ENCODE measurements around the gene TFCP2L1. TPM values are rescaled to one million over a fixed set of nuclear protein-coding genes. Genes with fewer than 3 reads are reported as not detected.
A peak's percentile ranks its signal among the peaks of the same experiment; 100 is the strongest.

The TFCP2L1 gene
- total and polyA plus RNA-seq, 4 donors = 0.30 to 0.89 (median 0.51) TPM

- no peak overlapping the region for H3K27ac ChIP-seq (ENCODE audit: low read depth, low read length)
- WGBS (ENCODE audit: insufficient coverage) = 86% methylated on average over 8 of the region's 8 CpGs
These were observed 66.5 kb downstream of the TFCP2L1 start for GRCh38 chr2:121218386-121218938.

GRCh38 chr2:121217627-121218026, 67.4 kb downstream of the TFCP2L1 start:
- WGBS (ENCODE audit: insufficient coverage) = 65% methylated on average over 5 of the region's 10 CpGs
- Histone ChIP-seq H3K4me1 (ENCODE audit: control insufficient read depth, insufficient read depth, low read length) (peaks cover 5% of the 10 kb centered on the region), H3K36me3 (ENCODE audit: control insufficient read depth, insufficient read depth, low read length) (no peaks in the 10 kb centered on the region), H3K27ac (ENCODE audit: low read depth, low read length) (no peak overlapping the region), H3K9me3 (ENCODE audit: control insufficient read depth, insufficient read depth, low read length) (no peaks in the 10 kb centered on the region), H3K27me3 (ENCODE audit: control insufficient read depth, insufficient read depth, low read length) (no peaks in the 10 kb centered on the region), H3K4me3 (ENCODE audit: low read depth, low read length) (no peak overlapping the region)
- no peak for DNase-seq (ENCODE audit: low read depth in 4 of 6, low spot score in 6 of 6)

More at GRCh38 chr2:121218386-121218938, 66.5 kb downstream of the TFCP2L1 start:
- DNase-seq (ENCODE audit: low read depth in 4 of 6, low spot score in 6 of 6) = no peak
- no peak overlapping the region for H3K4me3 ChIP-seq (ENCODE audit: low read depth, low read length)
- no peaks in the 10 kb centered on the region for H3K27me3 ChIP-seq (ENCODE audit: control insufficient read depth, insufficient read depth, low read length)
- peaks cover 4% of the 10 kb centered on the region for H3K4me1 ChIP-seq (ENCODE audit: control insufficient read depth, insufficient read depth, low read length)
- no peaks in the 10 kb centered on the region for H3K36me3 ChIP-seq (ENCODE audit: control insufficient read depth, insufficient read depth, low read length)
- H3K9me3 ChIP-seq (ENCODE audit: control insufficient read depth, insufficient read depth, low read length) = no peaks in the 10 kb centered on the region

- Histone ChIP-seq H3K27ac (ENCODE audit: low read depth, low read length) (no peak overlapping the region), H3K27me3 (ENCODE audit: control insufficient read depth, insufficient read depth, low read length) (no peaks in the 10 kb centered on the region), H3K4me3 (ENCODE audit: low read depth, low read length) (no peak overlapping the region), H3K9me3 (ENCODE audit: control insufficient read depth, insufficient read depth, low read length) (no peaks in the 10 kb centered on the region), H3K4me1 (ENCODE audit: control insufficient read depth, insufficient read depth, low read length) (peaks cover 9% of the 10 kb centered on the region), H3K36me3 (ENCODE audit: control insufficient read depth, insufficient read depth, low read length) (no peaks in the 10 kb centered on the region)
- WGBS (ENCODE audit: insufficient coverage) = 96% methylated on average over 8 of the region's 10 CpGs
- no peak for DNase-seq (ENCODE audit: low read depth in 4 of 6, low spot score in 6 of 6)
These were observed 70.7 kb downstream of the TFCP2L1 start for GRCh38 chr2:121214296-121214695.

- no peak for DNase-seq (ENCODE audit: low read depth in 4 of 6, low spot score in 6 of 6)
- H3K4me3 ChIP-seq (ENCODE audit: low read depth, low read length) = no peak overlapping the region
- 92% methylated on average over 8 of the region's 8 CpGs for whole genome bisulfite sequencing (ENCODE audit: insufficient coverage)
- no peaks in the 10 kb centered on the region for H3K9me3 ChIP-seq (ENCODE audit: control insufficient read depth, insufficient read depth, low read length)
- no peaks in the 10 kb centered on the region for H3K27me3 ChIP-seq (ENCODE audit: control insufficient read depth, insufficient read depth, low read length)
- H3K36me3 ChIP-seq (ENCODE audit: control insufficient read depth, insufficient read depth, low read length) = no peaks in the 10 kb centered on the region
- H3K27ac ChIP-seq (ENCODE audit: low read depth, low read length) = no peak overlapping the region
- H3K4me1 ChIP-seq (ENCODE audit: control insufficient read depth, insufficient read depth, low read length) = peaks cover 9% of the 10 kb centered on the region
These were observed 71.6 kb downstream of the TFCP2L1 start for GRCh38 chr2:121213386-121213785.

GRCh38 chr2:121212661-121213325, 72.2 kb downstream of the TFCP2L1 start:
- Histone ChIP-seq H3K27ac (ENCODE audit: low read depth, low read length) (no peak overlapping the region), H3K4me1 (ENCODE audit: control insufficient read depth, insufficient read depth, low read length) (peaks cover 9% of the 10 kb centered on the region), H3K36me3 (ENCODE audit: control insufficient read depth, insufficient read depth, low read length) (no peaks in the 10 kb centered on the region), H3K27me3 (ENCODE audit: control insufficient read depth, insufficient read depth, low read length) (no peaks in the 10 kb centered on the region), H3K9me3 (ENCODE audit: control insufficient read depth, insufficient read depth, low read length) (no peaks in the 10 kb centered on the region), H3K4me3 (ENCODE audit: low read depth, low read length) (no peak overlapping the region)
- WGBS (ENCODE audit: insufficient coverage) = 65% methylated on average over 30 of the region's 33 CpGs
- DNase-seq (ENCODE audit: low read depth in 4 of 6, low spot score in 6 of 6) = peak in 1 of 6 donors; percentile 32

GRCh38 chr2:121211689-121212151, 73.3 kb downstream of the TFCP2L1 start:
- Histone ChIP-seq H3K36me3 (ENCODE audit: control insufficient read depth, insufficient read depth, low read length) (no peaks in the 10 kb centered on the region), H3K27ac (ENCODE audit: low read depth, low read length) (no peak overlapping the region), H3K9me3 (ENCODE audit: control insufficient read depth, insufficient read depth, low read length) (no peaks in the 10 kb centered on the region), H3K4me3 (ENCODE audit: low read depth, low read length) (no peak overlapping the region), H3K4me1 (ENCODE audit: control insufficient read depth, insufficient read depth, low read length) (peaks cover 5% of the 10 kb centered on the region), H3K27me3 (ENCODE audit: control insufficient read depth, insufficient read depth, low read length) (no peaks in the 10 kb centered on the region)
- DNase-seq (ENCODE audit: low read depth in 4 of 6, low spot score in 6 of 6) = no peak
- 96% methylated on average over 6 of the region's 8 CpGs for WGBS (ENCODE audit: insufficient coverage)

GRCh38 chr2:121211251-121211650, 73.8 kb downstream of the TFCP2L1 start:
- no peaks in the 10 kb centered on the region for H3K36me3 ChIP-seq (ENCODE audit: control insufficient read depth, insufficient read depth, low read length)
- H3K9me3 ChIP-seq (ENCODE audit: control insufficient read depth, insufficient read depth, low read length) = no peaks in the 10 kb centered on the region
- no peak overlapping the region for H3K27ac ChIP-seq (ENCODE audit: low read depth, low read length)
- 94% methylated on average over 4 of the region's 5 CpGs for WGBS (ENCODE audit: insufficient coverage)
- H3K4me3 ChIP-seq (ENCODE audit: low read depth, low read length) = no peak overlapping the region
- peaks cover 5% of the 10 kb centered on the region for H3K4me1 ChIP-seq (ENCODE audit: control insufficient read depth, insufficient read depth, low read length)
- no peak for DNase-seq (ENCODE audit: low read depth in 4 of 6, low spot score in 6 of 6)
- no peaks in the 10 kb centered on the region for H3K27me3 ChIP-seq (ENCODE audit: control insufficient read depth, insufficient read depth, low read length)

GRCh38 chr2:121210691-121211090, 74.3 kb downstream of the TFCP2L1 start:
- WGBS (ENCODE audit: insufficient coverage) = 83% methylated on average over 8 of the region's 8 CpGs
- Histone ChIP-seq H3K36me3 (ENCODE audit: control insufficient read depth, insufficient read depth, low read length) (no peaks in the 10 kb centered on the region), H3K9me3 (ENCODE audit: control insufficient read depth, insufficient read depth, low read length) (no peaks in the 10 kb centered on the region), H3K27me3 (ENCODE audit: control insufficient read depth, insufficient read depth, low read length) (no peaks in the 10 kb centered on the region), H3K27ac (ENCODE audit: low read depth, low read length) (no peak overlapping the region), H3K4me3 (ENCODE audit: low read depth, low read length) (no peak overlapping the region), H3K4me1 (ENCODE audit: control insufficient read depth, insufficient read depth, low read length) (peaks cover 9% of the 10 kb centered on the region)
- no peak for DNase-seq (ENCODE audit: low read depth in 4 of 6, low spot score in 6 of 6)

- DNase-seq (ENCODE audit: low read depth in 4 of 6, low spot score in 6 of 6) = no peak
- H3K4me3 ChIP-seq (ENCODE audit: low read depth, low read length) = no peak overlapping the region
- 90% methylated on average over 8 of the region's 13 CpGs for WGBS (ENCODE audit: insufficient coverage)
- H3K9me3 ChIP-seq (ENCODE audit: control insufficient read depth, insufficient read depth, low read length) = no peaks in the 10 kb centered on the region
- H3K27ac ChIP-seq (ENCODE audit: low read depth, low read length) = no peak overlapping the region
- H3K36me3 ChIP-seq (ENCODE audit: control insufficient read depth, insufficient read depth, low read length) = no peaks in the 10 kb centered on the region
- H3K27me3 ChIP-seq (ENCODE audit: control insufficient read depth, insufficient read depth, low read length) = no peaks in the 10 kb centered on the region
- H3K4me1 ChIP-seq (ENCODE audit: control insufficient read depth, insufficient read depth, low read length) = peaks cover 14% of the 10 kb centered on the region
These were observed 75.9 kb downstream of the TFCP2L1 start for GRCh38 chr2:121209014-121209610.

GRCh38 chr2:121207494-121207893, 77.5 kb downstream of the TFCP2L1 start:
- Histone ChIP-seq H3K4me1 (ENCODE audit: control insufficient read depth, insufficient read depth, low read length) (peaks cover 11% of the 10 kb centered on the region), H3K27ac (ENCODE audit: low read depth, low read length) (no peak overlapping the region), H3K4me3 (ENCODE audit: low read depth, low read length) (no peak overlapping the region), H3K27me3 (ENCODE audit: control insufficient read depth, insufficient read depth, low read length) (no peaks in the 10 kb centered on the region), H3K36me3 (ENCODE audit: control insufficient read depth, insufficient read depth, low read length) (no peaks in the 10 kb centered on the region), H3K9me3 (ENCODE audit: control insufficient read depth, insufficient read depth, low read length) (no peaks in the 10 kb centered on the region)
- WGBS (ENCODE audit: insufficient coverage) = 76% methylated on average over 5 of the region's 5 CpGs
- DNase-seq (ENCODE audit: low read depth in 4 of 6, low spot score in 6 of 6) = no peak
